ENCODE results near the gene TTC34. TPM values are rescaled to one million over a fixed set of nuclear protein-coding genes. Genes with fewer than 3 reads are reported as not detected.

TTC34 gene
- polyA plus RNA-seq, 1 donor (not counting 4 experiments of a cell fraction or from before 2014, with no cell fraction given) = 0.04 TPM

- Histone ChIP-seq H3K4me1 (ENCODE audit: control insufficient read depth, extremely low read depth, insufficient read depth, low read length) (no peaks in the 10 kb centered on the region), H2AFZ (ENCODE audit: control insufficient read depth, low read length) (no peak overlapping the region), H3K27ac (ENCODE audit: control insufficient read depth, insufficient read depth, low read length) (no peak overlapping the region), H3K4me2 (ENCODE audit: control insufficient read depth, extremely low read depth, insufficient read depth, low read depth, low read length) (no peak overlapping the region), H3K4me3 (ENCODE audit: control insufficient read depth in 2 of 3, extremely low read depth in 1 of 3, insufficient read depth in 2 of 3, low read depth in 1 of 3, low read length in 3 of 3) (no peak overlapping the region), H4K20me1 (ENCODE audit: control insufficient read depth, extremely low read depth, insufficient read depth, low read length) (no peaks in the 10 kb centered on the region), H3K9me3 (ENCODE audit: control insufficient read depth, low read depth, low read length) (peaks cover 22% of the 10 kb centered on the region), H3K9ac (ENCODE audit: control insufficient read depth, extremely low read depth, insufficient read depth, low read length) (no peak overlapping the region), H3K79me2 (ENCODE audit: control insufficient read depth, insufficient read depth, low read length) (no peaks in the 10 kb centered on the region), H3K9me1 (ENCODE audit: control insufficient read depth, extremely low read depth, insufficient read depth, low read length) (no peaks in the 10 kb centered on the region), H3K36me3 (ENCODE audit: control insufficient read depth in 2 of 2, extremely low read depth in 1 of 2, insufficient read depth in 2 of 2, low read length in 2 of 2) (no peaks in the 10 kb centered on the region), H3K27me3 (ENCODE audit: control insufficient read depth, extremely low read depth, insufficient read depth, low read length) (no peaks in the 10 kb centered on the region)
- dilution Hi-C loops (cut with MboI; ENCODE audit: extremely low pct_ligation_motif_present, low sequenced_read_pairs) = no loop called here
- no peak for DNase-seq (ENCODE audit: low read depth, low spot score)
- TF ChIP-seq EZH2 (IDR thresholded peaks at IDR 0.05; ENCODE audit: low read length) (no peak), CTCF (optimal IDR thresholded peaks at IDR 0.05 in 1 of 3, IDR thresholded peaks at IDR 0.05 in 1 of 3, conservative IDR thresholded peaks at IDR 0.05 in 1 of 3; ENCODE audit: extremely low read depth in 1 of 3, insufficient read depth in 2 of 3, low read length in 3 of 3) (no peak)
- FAIRE-seq = no peak
Observed at GRCh38 chr1:2836333-2836970, 35.0 kb upstream of the TTC34 start.

- Histone ChIP-seq H4K20me1 (ENCODE audit: control insufficient read depth, extremely low read depth, insufficient read depth, low read length) (no peaks in the 10 kb centered on the region), H3K9me3 (ENCODE audit: control insufficient read depth, low read depth, low read length) (peaks cover 21% of the 10 kb centered on the region), H3K4me3 (ENCODE audit: control insufficient read depth in 2 of 3, extremely low read depth in 1 of 3, insufficient read depth in 2 of 3, low read depth in 1 of 3, low read length in 3 of 3) (no peak overlapping the region), H3K79me2 (ENCODE audit: control insufficient read depth, insufficient read depth, low read length) (no peaks in the 10 kb centered on the region), H3K9me1 (ENCODE audit: control insufficient read depth, extremely low read depth, insufficient read depth, low read length) (no peaks in the 10 kb centered on the region), H3K27me3 (ENCODE audit: control insufficient read depth, extremely low read depth, insufficient read depth, low read length) (no peaks in the 10 kb centered on the region), H3K4me2 (ENCODE audit: control insufficient read depth, extremely low read depth, insufficient read depth, low read depth, low read length) (no peak overlapping the region), H3K9ac (ENCODE audit: control insufficient read depth, extremely low read depth, insufficient read depth, low read length) (no peak overlapping the region), H2AFZ (ENCODE audit: control insufficient read depth, low read length) (no peak overlapping the region), H3K4me1 (ENCODE audit: control insufficient read depth, extremely low read depth, insufficient read depth, low read length) (no peaks in the 10 kb centered on the region), H3K36me3 (ENCODE audit: control insufficient read depth in 2 of 2, extremely low read depth in 1 of 2, insufficient read depth in 2 of 2, low read length in 2 of 2) (no peaks in the 10 kb centered on the region), H3K27ac (ENCODE audit: control insufficient read depth, insufficient read depth, low read length) (no peak overlapping the region)
- DNase-seq (ENCODE audit: low read depth, low spot score) (no peak), FAIRE-seq (no peak)
- TF ChIP-seq EZH2 (IDR thresholded peaks at IDR 0.05; ENCODE audit: low read length) (no peak), CTCF (optimal IDR thresholded peaks at IDR 0.05 in 1 of 3, IDR thresholded peaks at IDR 0.05 in 1 of 3, conservative IDR thresholded peaks at IDR 0.05 in 1 of 3; ENCODE audit: extremely low read depth in 1 of 3, insufficient read depth in 2 of 3, low read length in 3 of 3) (no peak)
- dilution Hi-C loops (cut with MboI; ENCODE audit: extremely low pct_ligation_motif_present, low sequenced_read_pairs) = no loop called here
Observed at GRCh38 chr1:2835650-2836159, 34.2 kb upstream of the TTC34 start.
